OCI-LY7 (cell line): Measurements from ENCODE around the gene FOXO6. TPM values are rescaled to one million over a fixed set of nuclear protein-coding genes. Genes with fewer than 3 reads are reported as not detected.

Experiments
- BruUV-seq: library from RNA; stranded (reverse); fragments of 400-500 nt; replicated peaks from 2 replicates; lab custom pipeline; 2021; lab: Mats Ljungman, UMichigan
- CTCF ChIA-PET: fragments of 300-600 bp; sonication (Branson Sonifier 250); formaldehyde crosslinking; loops from one replicate; lab custom pipeline; 2022; ENCODE audit warnings: antibody characterized with exemption; ENCODE audit not compliant: unreplicated experiment; lab: Charles Lee
- POLR2A ChIA-PET: fragments of 300-600 bp; sonication (Branson Sonifier 250); formaldehyde crosslinking; loops from one replicate; lab custom pipeline; 2022; ENCODE audit warnings: antibody characterized with exemption; lab: Charles Lee
- DNase-seq: peaks from one replicate; pipeline ENCODE4 v3.0.0-alpha.2; 2015; ENCODE audit warnings: low spot score
- H2AFZ ChIP-seq: fragments of 200-600 bp; sonication (generic), shearing (Covaris generic); 2 replicates; pipeline ENCODE4 v1.6.1; 2014; ENCODE audit warnings: mild to moderate bottlenecking, antibody characterized with exemption, low read length, moderate library complexity
- H3K27ac ChIP-seq: fragments of 200-600 bp; sonication (generic); 2 replicates; pipeline ENCODE4 v1.5.1; 2014; ENCODE audit warnings: mixed run types, low read depth, mild to moderate bottlenecking, moderate library complexity, low read length, inconsistent platforms; ENCODE audit not compliant: poor library complexity, severe bottlenecking
- H3K36me3 ChIP-seq: fragments of 200-600 bp; sonication (generic); 2 replicates; pipeline ENCODE4 v1.6.1; 2014; ENCODE audit warnings: mild to moderate bottlenecking, antibody characterized with exemption, low read length, moderate library complexity, mixed read lengths; ENCODE audit not compliant: insufficient read depth
- H3K4me1 ChIP-seq: fragments of 200-600 bp; sonication (generic); 2 replicates; pipeline ENCODE4 v1.5.1; 2014; ENCODE audit warnings: mild to moderate bottlenecking, low read length; ENCODE audit not compliant: insufficient read depth, poor library complexity, severe bottlenecking
- H3K4me2 ChIP-seq: fragments of 200-600 bp; sonication (generic); 2 replicates; pipeline ENCODE4 v1.6.1; 2014; ENCODE audit warnings: mild to moderate bottlenecking, low read length
- H3K4me3 ChIP-seq: fragments of 200-600 bp; sonication (generic); 2 replicates; pipeline ENCODE4 v1.5.1; 2014; ENCODE audit warnings: mild to moderate bottlenecking, low read depth, low read length; ENCODE audit not compliant: poor library complexity, severe bottlenecking
- H3K79me2 ChIP-seq: fragments of 200-600 bp; sonication (generic); 2 replicates; pipeline ENCODE4 v1.6.1; 2016; ENCODE audit warnings: low read depth, mild to moderate bottlenecking, low read length, moderate library complexity, mixed read lengths; ENCODE audit not compliant: insufficient read depth
- H3K9me2 ChIP-seq: fragments of 200-600 bp; sonication (generic); 2 replicates; pipeline ENCODE4 v1.6.1; 2016; ENCODE audit warnings: mild to moderate bottlenecking, low read length, mixed read lengths; ENCODE audit not compliant: insufficient read depth
- H3K9me3 ChIP-seq: fragments of 200-600 bp; sonication (generic); 2 replicates; pipeline ENCODE4 v1.6.1; 2014; ENCODE audit warnings: mild to moderate bottlenecking, mixed run types, low read length, mixed read lengths
- H4K20me1 ChIP-seq: fragments of 200-600 bp; sonication (generic); 2 replicates; pipeline ENCODE4 v1.6.1; 2014; ENCODE audit warnings: mild to moderate bottlenecking, antibody characterized with exemption, low read length, moderate library complexity, mixed read lengths; ENCODE audit not compliant: insufficient read depth
- EZH2phosphoT487 ChIP-seq: fragments of 200-600 bp; sonication (generic); IDR thresholded peaks from 2 replicates; pipeline ENCODE4 v1.6.1; 2018; ENCODE audit warnings: low read depth, borderline replicate concordance, mild to moderate bottlenecking, mixed run types, antibody characterized with exemption, low read length, moderate library complexity, mixed read lengths
- intact Hi-C: fragments of 100-400 bp; cut with micrococcal nuclease; formaldehyde crosslinking; loops from one replicate; pipeline ENCODE4 v1.10.0; 2022; ENCODE audit not compliant: unreplicated experiment
- total RNA-seq, 2 experiments: library from RNA; depleted of rRNA in 1 of 2; stranded (reverse); fragments of >200 nt in 1 of 2; shearing (Covaris generic) in 1 of 2; gene quantifications; 2 replicates each; pipeline ENCODE4 v1.2.3, GENCODE V29; 2014 to 2022
- TF ChIP-seq, protein P1 (sequence below): fragments of 200-600 bp; sonication (generic); conservative IDR thresholded peaks from 2 replicates; pipeline ENCODE4 v1.5.1; 2014; ENCODE audit warnings: mild to moderate bottlenecking, antibody characterized with exemption, low read length, moderate library complexity, mixed read lengths

FOXO6 gene
- total RNA-seq, 2 experiments from 2014 or later, result not detected

DNA sequence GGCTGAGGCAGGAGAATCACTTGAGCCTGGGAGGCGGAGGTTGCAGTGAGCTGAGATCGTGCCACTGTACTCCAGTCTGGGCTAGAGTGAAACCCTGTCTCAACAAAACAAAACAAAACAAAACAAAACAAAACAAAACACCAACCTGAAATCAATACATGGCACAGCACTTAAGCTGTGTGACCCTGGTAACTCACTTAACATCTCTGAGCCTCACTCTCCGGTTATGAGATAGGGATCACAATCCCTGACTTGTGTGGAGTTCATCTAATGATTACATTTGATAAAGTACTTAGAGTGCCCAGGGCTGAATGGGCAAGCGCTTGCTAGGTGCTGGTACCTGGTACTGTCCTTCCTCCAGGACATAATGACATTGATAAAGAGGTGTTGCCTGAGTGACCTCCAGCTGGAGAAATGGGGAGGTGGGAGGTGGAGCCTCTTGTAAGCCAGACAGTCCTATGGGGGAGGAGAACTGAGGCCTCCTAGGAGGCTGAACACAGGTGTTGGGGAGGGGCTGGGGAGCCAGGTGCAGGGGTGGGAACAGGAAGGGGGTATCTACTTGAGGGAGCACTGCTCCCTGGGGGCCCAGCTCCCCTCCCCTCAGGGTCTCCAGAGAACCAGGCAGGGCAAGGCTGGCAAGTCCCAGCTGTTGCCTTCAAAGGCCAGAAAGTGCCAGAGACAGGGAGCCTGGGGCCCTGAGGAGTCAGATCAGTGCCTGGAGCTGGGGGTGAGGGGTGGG, 17.9 kb downstream of the FOXO6 start:
- Histone ChIP-seq H3K27ac (no peak overlapping the region), H3K4me2 (no peak overlapping the region)
- CTCF ChIA-PET, result no interaction called here

DNA sequence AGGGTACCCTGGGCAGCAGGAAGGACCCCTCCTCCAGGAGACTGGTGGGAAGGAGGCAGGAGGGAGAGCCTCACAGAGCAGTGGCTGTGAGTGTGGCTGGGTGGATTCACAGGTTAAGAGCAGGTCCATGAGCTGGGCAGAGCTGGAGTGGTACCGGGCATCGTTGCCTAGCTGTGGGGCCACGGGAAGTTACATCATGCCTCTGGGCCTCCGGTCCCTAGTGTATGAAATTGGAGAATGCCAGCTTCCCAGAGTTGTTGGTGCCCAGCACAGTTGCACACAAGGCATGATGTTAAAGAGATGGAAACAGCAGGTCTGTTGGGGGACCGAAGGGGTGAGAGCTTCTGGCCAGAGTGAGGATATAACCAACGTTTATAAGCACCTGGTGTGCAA, 18.5 kb downstream of the FOXO6 start:
- no peak overlapping the region for H3K27ac ChIP-seq
- POLR2A ChIA-PET, result interaction anchor here (0.5 to 1.0 kb wide), 2 partner anchors 19 to 224 kb away, joined by 3 to 5 read pairs; partner anchors contain the start of gene FOXO6
- no peaks in the 10 kb centered on the region for H3K79me2 ChIP-seq
- no peaks in the 10 kb centered on the region for H3K9me3 ChIP-seq
- no peak overlapping the region for H3K4me3 ChIP-seq
- no peak for TF ChIP-seq EZH2phosphoT487
- TF ChIP-seq, protein P1, sequence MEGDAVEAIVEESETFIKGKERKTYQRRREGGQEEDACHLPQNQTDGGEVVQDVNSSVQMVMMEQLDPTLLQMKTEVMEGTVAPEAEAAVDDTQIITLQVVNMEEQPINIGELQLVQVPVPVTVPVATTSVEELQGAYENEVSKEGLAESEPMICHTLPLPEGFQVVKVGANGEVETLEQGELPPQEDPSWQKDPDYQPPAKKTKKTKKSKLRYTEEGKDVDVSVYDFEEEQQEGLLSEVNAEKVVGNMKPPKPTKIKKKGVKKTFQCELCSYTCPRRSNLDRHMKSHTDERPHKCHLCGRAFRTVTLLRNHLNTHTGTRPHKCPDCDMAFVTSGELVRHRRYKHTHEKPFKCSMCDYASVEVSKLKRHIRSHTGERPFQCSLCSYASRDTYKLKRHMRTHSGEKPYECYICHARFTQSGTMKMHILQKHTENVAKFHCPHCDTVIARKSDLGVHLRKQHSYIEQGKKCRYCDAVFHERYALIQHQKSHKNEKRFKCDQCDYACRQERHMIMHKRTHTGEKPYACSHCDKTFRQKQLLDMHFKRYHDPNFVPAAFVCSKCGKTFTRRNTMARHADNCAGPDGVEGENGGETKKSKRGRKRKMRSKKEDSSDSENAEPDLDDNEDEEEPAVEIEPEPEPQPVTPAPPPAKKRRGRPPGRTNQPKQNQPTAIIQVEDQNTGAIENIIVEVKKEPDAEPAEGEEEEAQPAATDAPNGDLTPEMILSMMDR, result no peak
- CTCF ChIA-PET, result no interaction called here
- intact Hi-C loops, result no loop called here
- peaks cover 9% of the 10 kb centered on the region for H3K4me1 ChIP-seq
- H4K20me1 ChIP-seq, result no peaks in the 10 kb centered on the region
- no TSS peak for BruUV-seq
- H2AFZ ChIP-seq, result no peak overlapping the region
- no peaks in the 10 kb centered on the region for H3K9me2 ChIP-seq
- H3K4me2 ChIP-seq, result no peak overlapping the region
- no peak for DNase-seq
- H3K36me3 ChIP-seq, result no peaks in the 10 kb centered on the region

More for the DNA sequence above, 17.9 kb downstream of the FOXO6 start:
- TF ChIP-seq, protein P1, result no peak
- no peak for TF ChIP-seq EZH2phosphoT487
- Histone ChIP-seq H3K79me2 (no peaks in the 10 kb centered on the region), H3K9me3 (no peaks in the 10 kb centered on the region), H2AFZ (no peak overlapping the region), H3K9me2 (no peaks in the 10 kb centered on the region), H3K4me3 (no peak overlapping the region), H4K20me1 (no peaks in the 10 kb centered on the region), H3K36me3 (no peaks in the 10 kb centered on the region), H3K4me1 (peaks cover 9% of the 10 kb centered on the region)
- peak; percentile 41 for DNase-seq
- POLR2A ChIA-PET, result interaction anchor here (1.0 kb wide), 1 partner anchor 18 kb away, joined by 3 read pairs; the partner anchor contains the start of gene FOXO6
- intact Hi-C loops, result no loop called here
- BruUV-seq, result no TSS peak

DNA sequence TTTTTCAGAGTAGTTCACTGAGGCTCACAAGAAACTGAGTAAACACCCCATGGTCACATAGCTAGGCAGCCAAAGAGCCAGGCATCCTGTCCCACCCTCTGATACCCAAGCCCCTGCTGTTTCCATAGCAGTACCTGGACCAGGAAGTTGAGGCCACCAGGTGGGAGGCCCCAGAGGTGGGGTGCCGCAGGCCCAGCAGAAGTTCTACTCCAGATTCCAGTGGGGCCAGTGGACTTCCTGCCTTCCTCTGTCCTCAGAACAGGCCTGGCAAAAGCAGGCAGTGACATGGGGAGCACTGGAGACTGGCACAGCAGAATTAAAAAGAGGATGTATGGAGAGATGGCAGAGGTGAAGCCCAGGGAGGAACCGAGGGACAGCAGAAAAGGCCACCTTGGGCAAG, 19.0 kb downstream of the FOXO6 start:
- CTCF ChIA-PET, result no interaction called here
- Histone ChIP-seq H2AFZ (no peak overlapping the region), H3K4me2 (no peak overlapping the region), H3K4me1 (peaks cover 9% of the 10 kb centered on the region), H3K9me2 (no peaks in the 10 kb centered on the region), H4K20me1 (no peaks in the 10 kb centered on the region), H3K4me3 (no peak overlapping the region), H3K9me3 (no peaks in the 10 kb centered on the region), H3K36me3 (no peaks in the 10 kb centered on the region), H3K79me2 (no peaks in the 10 kb centered on the region), H3K27ac (no peak overlapping the region)
- no TSS peak for BruUV-seq
- intact Hi-C loops, result no loop called here
- POLR2A ChIA-PET, result interaction anchor here (0.5 to 1.0 kb wide), 2 partner anchors 19 to 225 kb away, joined by 3 to 5 read pairs; partner anchors contain the start of gene FOXO6
- no peak for DNase-seq
- TF ChIP-seq, protein P1, result no peak
- no peak for TF ChIP-seq EZH2phosphoT487
